Measurements from ENCODE around the gene ST3GAL3. TPM values are rescaled to one million over a fixed set of nuclear protein-coding genes. Genes with fewer than 3 reads are reported as not detected.

ST3GAL3 gene
- total and polyA plus RNA-seq, 10 of the 15 experiments (the other 5 are each of a cell fraction or from before 2014, with no cell fraction given), result 1.2 to 19.3 (median 11.0) TPM

DNA sequence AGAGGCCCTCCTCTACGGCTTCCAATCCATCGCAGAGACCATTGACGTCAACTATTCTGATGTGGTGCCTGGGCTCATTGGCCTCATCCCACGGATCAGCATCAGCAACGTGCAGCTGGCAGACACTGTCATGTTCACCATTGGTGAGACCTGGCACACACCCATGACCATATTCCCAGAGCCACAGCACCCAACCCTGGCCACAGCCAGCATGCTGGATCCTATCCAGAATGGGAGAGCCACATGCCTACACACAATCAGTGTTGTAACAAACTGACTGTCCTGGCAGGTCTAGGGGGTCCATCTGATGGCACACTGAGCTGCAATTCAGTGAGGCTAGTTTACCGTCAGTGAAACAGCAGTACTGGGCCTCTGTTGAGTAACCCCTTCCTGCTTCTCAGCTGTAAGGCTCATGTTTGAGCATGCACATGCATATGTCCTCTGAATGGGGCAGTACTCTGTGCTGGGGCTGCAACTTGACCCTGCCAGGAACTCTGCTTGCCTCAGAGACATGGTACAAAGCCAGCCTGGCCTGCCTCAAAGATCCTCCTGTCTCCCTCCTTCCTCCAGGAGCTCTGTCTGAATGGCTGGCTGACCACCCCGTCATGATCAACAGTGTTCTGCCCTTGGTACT, 250.2 kb downstream of the ST3GAL3 start (continued):
- TF ChIP-seq PRDM15 (CRISPR knock-in tag; IDR thresholded peaks at IDR 0.05) (no peak), ZNF274 (IDR thresholded peaks at IDR 0.05; ENCODE audit: insufficient read depth, insufficient read length) (no peak), NFXL1 (IDR thresholded peaks at IDR 0.05; ENCODE audit: borderline replicate concordance) (no peak), CTCF (IDR thresholded peaks at IDR 0.05 in 2 of 3, conservative IDR thresholded peaks at IDR 0.05 in 1 of 3; ENCODE audit: control insufficient read depth in 2 of 3, extremely low read depth in 1 of 3, insufficient read depth in 1 of 3, low read depth in 3 of 3, low read length in 3 of 3) (no peak), POU2F2 (IDR thresholded peaks at IDR 0.05; ENCODE audit: borderline replicate concordance, low read depth, low read length) (no peak), POLR2AphosphoS5 (IDR thresholded peaks at IDR 0.05; ENCODE audit: low read length) (no peak), MYC (IDR thresholded peaks at IDR 0.05; ENCODE audit: insufficient read depth, insufficient read length, insufficient replicate concordance, low read length, severe bottlenecking) (no peak)
- TF ChIP-seq, protein P1, sequence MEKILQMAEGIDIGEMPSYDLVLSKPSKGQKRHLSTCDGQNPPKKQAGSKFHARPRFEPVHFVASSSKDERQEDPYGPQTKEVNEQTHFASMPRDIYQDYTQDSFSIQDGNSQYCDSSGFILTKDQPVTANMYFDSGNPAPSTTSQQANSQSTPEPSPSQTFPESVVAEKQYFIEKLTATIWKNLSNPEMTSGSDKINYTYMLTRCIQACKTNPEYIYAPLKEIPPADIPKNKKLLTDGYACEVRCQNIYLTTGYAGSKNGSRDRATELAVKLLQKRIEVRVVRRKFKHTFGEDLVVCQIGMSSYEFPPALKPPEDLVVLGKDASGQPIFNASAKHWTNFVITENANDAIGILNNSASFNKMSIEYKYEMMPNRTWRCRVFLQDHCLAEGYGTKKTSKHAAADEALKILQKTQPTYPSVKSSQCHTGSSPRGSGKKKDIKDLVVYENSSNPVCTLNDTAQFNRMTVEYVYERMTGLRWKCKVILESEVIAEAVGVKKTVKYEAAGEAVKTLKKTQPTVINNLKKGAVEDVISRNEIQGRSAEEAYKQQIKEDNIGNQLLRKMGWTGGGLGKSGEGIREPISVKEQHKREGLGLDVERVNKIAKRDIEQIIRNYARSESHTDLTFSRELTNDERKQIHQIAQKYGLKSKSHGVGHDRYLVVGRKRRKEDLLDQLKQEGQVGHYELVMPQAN (conservative IDR thresholded peaks at IDR 0.05), result no peak
- TF ChIP-seq, protein P2, sequence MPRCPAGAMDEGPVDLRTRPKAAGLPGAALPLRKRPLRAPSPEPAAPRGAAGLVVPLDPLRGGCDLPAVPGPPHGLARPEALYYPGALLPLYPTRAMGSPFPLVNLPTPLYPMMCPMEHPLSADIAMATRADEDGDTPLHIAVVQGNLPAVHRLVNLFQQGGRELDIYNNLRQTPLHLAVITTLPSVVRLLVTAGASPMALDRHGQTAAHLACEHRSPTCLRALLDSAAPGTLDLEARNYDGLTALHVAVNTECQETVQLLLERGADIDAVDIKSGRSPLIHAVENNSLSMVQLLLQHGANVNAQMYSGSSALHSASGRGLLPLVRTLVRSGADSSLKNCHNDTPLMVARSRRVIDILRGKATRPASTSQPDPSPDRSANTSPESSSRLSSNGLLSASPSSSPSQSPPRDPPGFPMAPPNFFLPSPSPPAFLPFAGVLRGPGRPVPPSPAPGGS (IDR thresholded peaks at IDR 0.05; ENCODE audit: borderline replicate concordance, insufficient read depth, low read depth, low read length, poor library complexity, severe bottlenecking), result no peak

Data from GM12878 (cell line).